SK-N-SH treated with all-trans-retinoic acid at 6 μM for 48 hours (cell line): Measurements from ENCODE around the gene HMGXB4.

Source experiments
- PATZ1 ChIP-seq: fragments of 250-450 bp; sonication (Bioruptor Pico); IDR thresholded peaks from 2 replicates; pipeline ENCODE4 v1.8.0; 2020; ENCODE audit warnings: mild to moderate bottlenecking, moderate library complexity, borderline replicate concordance
- POU6F1 ChIP-seq: fragments of 250-450 bp; sonication (Bioruptor Pico); IDR thresholded peaks from 2 replicates; pipeline ENCODE4 v1.8.0; 2021; ENCODE audit warnings: low read depth, mild to moderate bottlenecking, moderate library complexity, borderline replicate concordance
- PPARA ChIP-seq: fragments of 250-450 bp; sonication (Bioruptor Pico); IDR thresholded peaks from 2 replicates; pipeline ENCODE4 v1.5.0; 2020; ENCODE audit warnings: mild to moderate bottlenecking, borderline replicate concordance
- TCF4 ChIP-seq: fragments of 250-450 bp; sonication (Bioruptor Pico); IDR thresholded peaks from 2 replicates; pipeline ENCODE4 v1.8.0; 2021; ENCODE audit warnings: mild to moderate bottlenecking, moderate library complexity, borderline replicate concordance
- TOX ChIP-seq: fragments of 250-450 bp; sonication (Bioruptor Pico); IDR thresholded peaks from 2 replicates; pipeline ENCODE4 v1.8.0; 2021; ENCODE audit warnings: mild to moderate bottlenecking, moderate library complexity, borderline replicate concordance
- ZNF8 ChIP-seq: fragments of 450-650 bp; formaldehyde crosslinking; IDR thresholded peaks from 2 replicates; pipeline ENCODE4 v1.5.0; 2020; ENCODE audit warnings: mild to moderate bottlenecking, moderate library complexity
- TF ChIP-seq, protein P1 (sequence below): fragments of 250-450 bp; sonication (Bioruptor Pico); IDR thresholded peaks from 2 replicates; pipeline ENCODE4 v1.5.1; 2020; ENCODE audit warnings: low read depth, mild to moderate bottlenecking, moderate library complexity

DNA sequence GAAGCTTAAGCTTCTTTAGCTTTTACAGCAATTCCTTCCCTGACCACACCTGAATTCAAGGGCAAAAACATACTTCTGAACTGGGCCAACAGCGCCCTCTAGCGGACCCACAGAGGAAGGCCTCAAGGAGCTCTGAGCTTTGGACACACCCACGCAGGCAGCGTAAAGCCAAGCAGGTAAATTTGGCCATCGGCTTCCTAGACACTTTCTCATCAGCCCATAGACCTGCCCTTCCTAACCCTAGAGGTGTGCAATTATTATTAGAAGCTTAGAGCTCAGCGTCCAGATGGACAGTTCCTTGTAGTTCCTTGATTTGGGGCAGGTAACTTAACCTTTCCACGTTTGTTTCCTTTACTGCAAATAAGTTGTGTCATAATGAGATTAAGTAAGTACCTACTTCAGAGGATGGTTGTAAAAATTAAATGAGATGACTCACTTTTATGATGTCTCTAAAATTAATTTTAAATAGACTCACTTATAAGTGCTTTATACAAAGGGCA, 25.7 kb upstream of the HMGXB4 start:
- TF ChIP-seq PATZ1 (CRISPR knock-in tag), result no peak
- no peak for TF ChIP-seq POU6F1
- TF ChIP-seq, protein P1, sequence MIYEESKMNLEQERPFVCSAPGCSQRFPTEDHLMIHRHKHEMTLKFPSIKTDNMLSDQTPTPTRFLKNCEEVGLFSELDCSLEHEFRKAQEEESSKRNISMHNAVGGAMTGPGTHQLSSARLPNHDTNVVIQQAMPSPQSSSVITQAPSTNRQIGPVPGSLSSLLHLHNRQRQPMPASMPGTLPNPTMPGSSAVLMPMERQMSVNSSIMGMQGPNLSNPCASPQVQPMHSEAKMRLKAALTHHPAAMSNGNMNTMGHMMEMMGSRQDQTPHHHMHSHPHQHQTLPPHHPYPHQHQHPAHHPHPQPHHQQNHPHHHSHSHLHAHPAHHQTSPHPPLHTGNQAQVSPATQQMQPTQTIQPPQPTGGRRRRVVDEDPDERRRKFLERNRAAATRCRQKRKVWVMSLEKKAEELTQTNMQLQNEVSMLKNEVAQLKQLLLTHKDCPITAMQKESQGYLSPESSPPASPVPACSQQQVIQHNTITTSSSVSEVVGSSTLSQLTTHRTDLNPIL (CRISPR knock-in tag), result no peak
- TF ChIP-seq TCF4 (CRISPR knock-in tag), result no peak
- TF ChIP-seq TOX, result no peak
- no peak for TF ChIP-seq PPARA (CRISPR knock-in tag)
- TF ChIP-seq ZNF8, result no peak
